Measurements from ENCODE around the gene SOX9. TPM values are rescaled to one million over a fixed set of nuclear protein-coding genes. Genes with fewer than 3 reads are reported as not detected.

SOX9 gene
- total and polyA plus RNA-seq, 8 donors, result 5.8 to 69.5 (median 16.8) TPM

GRCh38 chr17:72142614-72143013 is 21.8 kb downstream of the SOX9 start:
- TF ChIP-seq POLR2AphosphoS5 (IDR thresholded peaks at IDR 0.05) (no peak), EP300 (IDR thresholded peaks at IDR 0.05) (no peak), CTCF (IDR thresholded peaks at IDR 0.05) (no peak), POLR2A (IDR thresholded peaks at IDR 0.05) (no peak)
- no peaks in the 10 kb centered on the region for H3K27me3 ChIP-seq
- WGBS, 5 donors, result 86 to 93% (median 92%) methylated on average over 2 of the region's 2 CpGs
- intact Hi-C loops (cut with DNase I; ENCODE audit: low total_unique reads), result no loop called here
- H3K4me1 ChIP-seq, result no peaks in the 10 kb centered on the region
- DNase-seq, result no peak
- no peak overlapping the region for H3K4me3 ChIP-seq
- H3K27ac ChIP-seq, result no peak overlapping the region
- no peaks in the 10 kb centered on the region for H3K36me3 ChIP-seq
- no peaks in the 10 kb centered on the region for H3K9me3 ChIP-seq

- WGBS, 5 donors, result 55 to 75% (median 62%) methylated on average over 5 of the region's 5 CpGs
- H3K4me1 ChIP-seq, result no peaks in the 10 kb centered on the region
- no peak for DNase-seq
- no peaks in the 10 kb centered on the region for H3K36me3 ChIP-seq
- H3K9me3 ChIP-seq, result no peaks in the 10 kb centered on the region
- no peak for TF ChIP-seq CTCF (IDR thresholded peaks at IDR 0.05)
- TF ChIP-seq POLR2AphosphoS5 (IDR thresholded peaks at IDR 0.05), result no peak
- no peak for TF ChIP-seq POLR2A (IDR thresholded peaks at IDR 0.05)
- no peak for TF ChIP-seq EP300 (IDR thresholded peaks at IDR 0.05)
- H3K27me3 ChIP-seq, result no peaks in the 10 kb centered on the region
- H3K4me3 ChIP-seq, result no peak overlapping the region
- intact Hi-C loops (cut with DNase I; ENCODE audit: low total_unique reads), result no loop called here
- no peak overlapping the region for H3K27ac ChIP-seq
Observed at GRCh38 chr17:72143245-72143644, 22.4 kb downstream of the SOX9 start.

- 74 to 93% (median 89%) methylated on average over 2 of the region's 2 CpGs for WGBS, 5 donors
Observed at GRCh38 chr17:72144101-72144500, 23.3 kb downstream of the SOX9 start.

GRCh38 chr17:72145562-72145961 is 24.7 kb downstream of the SOX9 start:
- no peak overlapping the region for H3K27ac ChIP-seq
- DNase-seq, result no peak
- WGBS, 5 donors, result 90 to 96% (median 94%) methylated on average over 3 of the region's 3 CpGs
- intact Hi-C loops (cut with DNase I; ENCODE audit: low total_unique reads), result no loop called here
- no peak overlapping the region for H3K4me3 ChIP-seq
- no peaks in the 10 kb centered on the region for H3K4me1 ChIP-seq
- TF ChIP-seq POLR2AphosphoS5 (IDR thresholded peaks at IDR 0.05) (no peak), EP300 (IDR thresholded peaks at IDR 0.05) (no peak), POLR2A (IDR thresholded peaks at IDR 0.05) (no peak), CTCF (IDR thresholded peaks at IDR 0.05) (no peak)
- H3K9me3 ChIP-seq, result no peaks in the 10 kb centered on the region
- no peaks in the 10 kb centered on the region for H3K27me3 ChIP-seq
- H3K36me3 ChIP-seq, result no peaks in the 10 kb centered on the region

More at GRCh38 chr17:72144101-72144500, 23.3 kb downstream of the SOX9 start:
- Histone ChIP-seq H3K4me1 (no peaks in the 10 kb centered on the region), H3K9me3 (no peaks in the 10 kb centered on the region), H3K27me3 (no peaks in the 10 kb centered on the region), H3K36me3 (no peaks in the 10 kb centered on the region), H3K27ac (no peak overlapping the region), H3K4me3 (no peak overlapping the region)
- no peak for DNase-seq
- TF ChIP-seq CTCF (IDR thresholded peaks at IDR 0.05), result no peak
- TF ChIP-seq POLR2A (IDR thresholded peaks at IDR 0.05), result no peak
- no peak for TF ChIP-seq EP300 (IDR thresholded peaks at IDR 0.05)
- no peak for TF ChIP-seq POLR2AphosphoS5 (IDR thresholded peaks at IDR 0.05)
- intact Hi-C loops (cut with DNase I; ENCODE audit: low total_unique reads), result no loop called here
